ENCODE data around the gene AGPS. TPM values are rescaled to one million over a fixed set of nuclear protein-coding genes. Genes with fewer than 3 reads are reported as not detected.
A peak's percentile ranks its signal among the peaks of the same experiment; 100 is the strongest.

AGPS gene
- total RNA-seq, 1 experiment from 2014 or later: 60.9 TPM

GRCh38 chr2:177394594-177394973 lies 2.0 kb downstream of the AGPS start:
- no peak for TF ChIP-seq CTCF (conservative IDR thresholded peaks at IDR 0.05)
- Histone ChIP-seq H3K4me1 (ENCODE audit: insufficient read depth, low read length) (no peaks in the 10 kb centered on the region; the same call in 1 of the 2 replicates), H3K18ac (ENCODE audit: insufficient read length, low read depth, low read length) (no peak overlapping the region), H2AFZ (ENCODE audit: low read length) (no peak overlapping the region), H3K27ac (ENCODE audit: insufficient read length, low read depth, low read length) (no peak overlapping the region), H3K23ac (ENCODE audit: insufficient read length, low read depth, low read length) (no peak overlapping the region), H4K20me1 (ENCODE audit: control insufficient read depth, insufficient read depth, insufficient read length) (no peaks in the 10 kb centered on the region), H2BK12ac (ENCODE audit: insufficient read length, low read depth, low read length) (no peak overlapping the region), H3K27me3 (ENCODE audit: insufficient read depth, low read length) (no peaks in the 10 kb centered on the region), H3T11ph (ENCODE audit: low read length) (no peak overlapping the region), H3K79me2 (ENCODE audit: insufficient read depth, low read length) (peaks cover 14% of the 10 kb centered on the region; the same call in 1 of the 2 replicates), H2BK20ac (ENCODE audit: low read depth, low read length, poor library complexity, severe bottlenecking) (no peak overlapping the region), H3K23me2 (ENCODE audit: insufficient read length, low read depth, low read length, poor library complexity, severe bottlenecking) (peaks cover 11% of the 10 kb centered on the region), H4K91ac (ENCODE audit: insufficient read length, low read depth, low read length) (no peak overlapping the region), H3K4ac (ENCODE audit: low read depth, low read length) (no peak overlapping the region), H3K56ac (ENCODE audit: insufficient read length, low read depth, low read length) (no peak overlapping the region), H3K9me3 (ENCODE audit: control insufficient read depth, low read depth, low read length) (no peaks in the 10 kb centered on the region), H4K5ac (ENCODE audit: insufficient read length, low read depth, low read length) (no peak overlapping the region), H3K14ac (ENCODE audit: insufficient read depth, low read length) (no peak overlapping the region), H2BK15ac (ENCODE audit: low read depth, low read length) (no peak overlapping the region), H2AK5ac (ENCODE audit: insufficient read length, low read length) (no peak overlapping the region), H3K4me2 (ENCODE audit: insufficient read depth, insufficient read length, low read length) (no peak overlapping the region), H2BK120ac (ENCODE audit: low read depth, low read length, poor library complexity, severe bottlenecking) (no peak overlapping the region), H3K9ac (ENCODE audit: extremely low read depth, insufficient read length, low read length) (no peak overlapping the region), H3K79me1 (ENCODE audit: insufficient read depth, low read depth, low read length, poor library complexity, severe bottlenecking) (peaks cover 3% of the 10 kb centered on the region), H2BK5ac (ENCODE audit: insufficient read length, low read length) (no peak overlapping the region), H4K8ac (replicated peaks; ENCODE audit: insufficient read length, low read depth, low read length) (no peak overlapping the region)
- H3K4me1 Mint-ChIP-seq: peaks cover 31 to 44% of the 10 kb centered on the region in 2 experiments
- H3K9me3 Mint-ChIP-seq: no peaks in the 10 kb centered on the region
- no peak for DNase-seq
- peak overlapping the region in 1 of 2 experiments; percentile 2; a peak in 2 of 5 replicates for H3K4me3 Mint-ChIP-seq
- peaks cover 0 to 4% (median 0%) of the 10 kb centered on the region in 3 experiments; a peak in 3 of 7 replicates for H3K36me3 Mint-ChIP-seq (ENCODE audit: insufficient read depth in 1 of 3, low read depth in 3 of 3)
- H3K27ac Mint-ChIP-seq: 0 out of 7 replicates have a peak overlapping the region, but pooled peaks of 1 of the 3 experiments have one; percentile 22
- no CpG with 5 or more reads among the region's 3 CpGs for WGBS (ENCODE audit: extremely low coverage, insufficient read length, low lambda C conversion rate)
- H3K27me3 Mint-ChIP-seq (ENCODE audit: low read depth): no peaks in the 10 kb centered on the region
